H1 (cell line): ENCODE measurements around the gene SENP7. TPM values are rescaled to one million over a fixed set of nuclear protein-coding genes. Genes with fewer than 3 reads are reported as not detected.

Experiments
- CTCF ChIA-PET: fragments of 300-600 bp; sonication (Branson Sonifier 250); formaldehyde crosslinking; loops from one replicate; lab custom pipeline; 2021; ENCODE audit not compliant: partially characterized antibody; lab: Charles Lee
- POLR2A ChIA-PET: fragments of 300-600 bp; sonication (Branson Sonifier 250); formaldehyde crosslinking; loops from one replicate; lab custom pipeline; 2021; ENCODE audit warnings: inconsistent platforms; ENCODE audit not compliant: partially characterized antibody; lab: Charles Lee
- DNase-seq, 2 experiments: peaks; one replicate each; pipeline versions ENCODE4 v3.0.0 to v3.0.0-alpha.2; 2010 to 2022; ENCODE audit warnings: low spot score in 2 of 2, low read depth in 1 of 2, mixed read lengths in 1 of 2
- FAIRE-seq: peaks from 2 replicates; lab custom pipeline; 2011; peaks lifted over from hg19 to GRCh38; lab: Jason Lieb, UNC
- H2AFZ ChIP-seq: 2 replicates; pipeline ENCODE4 v1.8.1; 2012; ENCODE audit warnings: low read length, inconsistent platforms
- H2AK5ac ChIP-seq: 2 replicates; pipeline ENCODE4 v1.6.1; 2013; ENCODE audit warnings: low read depth, low read length
- H2BK120ac ChIP-seq: replicated peaks from 2 replicates; pipeline ENCODE3; 2013; ENCODE audit warnings: low read depth, low read length, inconsistent platforms
- H2BK12ac ChIP-seq: 2 replicates; pipeline ENCODE4 v1.6.1; 2013; ENCODE audit warnings: low read depth, low read length
- H2BK15ac ChIP-seq: 2 replicates; pipeline ENCODE4 v1.6.1; 2013; ENCODE audit warnings: low read length
- H2BK20ac ChIP-seq: 2 replicates; pipeline ENCODE4 v1.6.1; 2013; ENCODE audit warnings: low read length
- H2BK5ac ChIP-seq: 2 replicates; pipeline ENCODE4 v1.6.1; 2013; ENCODE audit warnings: low read depth, low read length
- H3K14ac ChIP-seq: 2 replicates; pipeline ENCODE4 v1.6.1; 2013; ENCODE audit warnings: inconsistent platforms; ENCODE audit not compliant: insufficient read length
- H3K18ac ChIP-seq: 2 replicates; pipeline ENCODE4 v1.6.1; 2013; ENCODE audit warnings: low read length; ENCODE audit errors: extremely low read depth
- H3K23ac ChIP-seq: 2 replicates; pipeline ENCODE4 v1.6.1; 2013; ENCODE audit warnings: inconsistent platforms; ENCODE audit not compliant: insufficient read length
- H3K23me2 ChIP-seq: 2 replicates; pipeline ENCODE4 v1.6.1; 2013; ENCODE audit warnings: low read depth, low read length
- H3K27ac ChIP-seq: 2 replicates; pipeline ENCODE4 v1.6.1; 2011; ENCODE audit warnings: low read depth, low read length, inconsistent platforms
- H3K27me3 ChIP-seq, 4 experiments: replicated peaks in 1 of 4; 1 replicate in 1 of 4; 2 replicates in 3 of 4; pipeline versions ENCODE4 v1.6.1 to v1.8.1; 2011 to 2013; ENCODE audit warnings: low read length in 3 of 4, mild to moderate bottlenecking in 3 of 4, inconsistent platforms in 2 of 4, mixed read lengths in 2 of 4, moderate library complexity in 1 of 4; ENCODE audit not compliant: control insufficient read depth in 3 of 4, insufficient read depth in 3 of 4; ENCODE audit errors: extremely low read depth in 1 of 4
- H3K36me3 ChIP-seq, 4 experiments: 2 replicates each; pipeline versions ENCODE4 v1.6.1 to v1.8.1; 2011 to 2013; ENCODE audit warnings: mild to moderate bottlenecking in 4 of 4, low read length in 3 of 4, moderate library complexity in 2 of 4, control low read depth in 1 of 4, inconsistent platforms in 1 of 4; ENCODE audit not compliant: insufficient read depth in 4 of 4, control insufficient read depth in 2 of 4
- H3K4ac ChIP-seq: replicated peaks from 2 replicates; pipeline ENCODE3; 2013; ENCODE audit warnings: low read length, low read depth, mixed read lengths, inconsistent platforms; ENCODE audit not compliant: insufficient read length
- H3K4me1 ChIP-seq, 4 experiments: replicated peaks in 1 of 4; 1 replicate in 1 of 4; 2 replicates in 3 of 4; pipeline versions ENCODE4 v1.6.1 to v1.8.1; 2011 to 2013; ENCODE audit warnings: low read length in 3 of 4, inconsistent platforms in 2 of 4, mixed read lengths in 1 of 4; ENCODE audit not compliant: insufficient read depth in 4 of 4, control insufficient read depth in 3 of 4
- H3K4me2 ChIP-seq, 2 experiments: 2 replicates each; pipeline versions ENCODE4 v1.6.1 to v1.8.1; 2011 to 2013; ENCODE audit warnings: low read depth in 2 of 2, low read length in 2 of 2, control low read depth in 1 of 2, inconsistent platforms in 1 of 2, mild to moderate bottlenecking in 1 of 2; ENCODE audit not compliant: insufficient read depth in 1 of 2
- H3K4me3 ChIP-seq, 4 experiments: fragments of 200-600, 300-600 bp in 1 of 4; sonication (generic), shearing (Covaris generic), sonication (Bioruptor Twin) in 1 of 4; 2 replicates each; pipeline versions ENCODE4 v1.5.1 to v1.8.1; 2011 to 2016; ENCODE audit warnings: low read length in 4 of 4, low read depth in 3 of 4, control low read depth in 2 of 4, inconsistent platforms in 2 of 4, mild to moderate bottlenecking in 2 of 4, mixed read lengths in 1 of 4, moderate library complexity in 1 of 4; ENCODE audit not compliant: insufficient read depth in 2 of 4; ENCODE audit errors: extremely low read depth in 1 of 4
- H3K56ac ChIP-seq: replicated peaks from 2 replicates; pipeline ENCODE3; 2013; ENCODE audit warnings: low read depth, mild to moderate bottlenecking, mixed read lengths, low read length, inconsistent platforms; ENCODE audit not compliant: insufficient read length
- H3K79me1 ChIP-seq: 2 replicates; pipeline ENCODE4 v1.6.1; 2013; ENCODE audit warnings: low read depth, low read length, control low read depth
- H3K79me2 ChIP-seq, 2 experiments: 2 replicates each; pipeline versions ENCODE4 v1.6.1 to v1.8.1; 2012 to 2013; ENCODE audit warnings: low read length in 2 of 2, mild to moderate bottlenecking in 2 of 2, inconsistent platforms in 1 of 2; ENCODE audit not compliant: insufficient read depth in 2 of 2, control insufficient read depth in 1 of 2
- H3K9ac ChIP-seq, 4 experiments: replicated peaks in 1 of 4; 1 replicate in 1 of 4; 2 replicates in 3 of 4; pipeline versions ENCODE4 v1.6.1 to v1.8.1; 2011 to 2013; ENCODE audit warnings: low read depth in 3 of 4, low read length in 3 of 4, control low read depth in 2 of 4, mild to moderate bottlenecking in 2 of 4, moderate library complexity in 2 of 4, inconsistent platforms in 1 of 4; ENCODE audit errors: extremely low read depth in 1 of 4
- H3K9me3 ChIP-seq, 2 experiments: 2 replicates each; pipeline versions ENCODE4 v1.6.1 to v1.8.1; 2012 to 2013; ENCODE audit warnings: mild to moderate bottlenecking in 2 of 2, moderate library complexity in 2 of 2, control low read depth in 1 of 2, inconsistent platforms in 1 of 2, low read depth in 1 of 2, low read length in 1 of 2, mixed read lengths in 1 of 2; ENCODE audit not compliant: insufficient read depth in 2 of 2
- H4K20me1 ChIP-seq, 2 experiments: replicated peaks in 1 of 2; 2 replicates each; pipeline versions ENCODE3 to v1.8.1; 2011 to 2013; ENCODE audit warnings: inconsistent platforms in 2 of 2, low read length in 2 of 2, mild to moderate bottlenecking in 1 of 2; ENCODE audit not compliant: insufficient read depth in 2 of 2, control insufficient read depth in 1 of 2
- H4K5ac ChIP-seq: 2 replicates; pipeline ENCODE4 v1.6.1; 2013; ENCODE audit warnings: low read length, low read depth, mixed read lengths, inconsistent platforms; ENCODE audit not compliant: insufficient read length
- H4K8ac ChIP-seq: 2 replicates; pipeline ENCODE4 v1.8.0; 2013; ENCODE audit warnings: mild to moderate bottlenecking, moderate library complexity, low read length, inconsistent platforms; ENCODE audit not compliant: insufficient read depth; ENCODE audit errors: extremely low read depth
- H4K91ac ChIP-seq: replicated peaks from 2 replicates; pipeline ENCODE3; 2013; ENCODE audit warnings: low read length, mixed read lengths, inconsistent platforms; ENCODE audit not compliant: insufficient read length
- E2F6 ChIP-seq: IDR thresholded peaks from 2 replicates; pipeline ENCODE4 v1.6.1; 2012; ENCODE audit warnings: inconsistent platforms
- MAFK ChIP-seq: IDR thresholded peaks from 2 replicates; pipeline ENCODE4 v1.6.1; 2012; ENCODE audit warnings: low read depth, mild to moderate bottlenecking, improper control_type of control experiment, low read length
- RFX5 ChIP-seq: IDR thresholded peaks from 2 replicates; pipeline ENCODE4 v1.6.1; 2011; ENCODE audit warnings: low read depth, low read length, improper control_type of control experiment, borderline replicate concordance
- WGBS, 2 experiments: shearing (Covaris generic) in 1 of 2; methylation state at CpG; one replicate each; pipeline versions ENCODE4 v1.1.6 to v1.1.7; 2013 to 2015; ENCODE audit warnings: low lambda C conversion rate in 2 of 2, mixed read lengths in 2 of 2, inconsistent platforms in 1 of 2, low coverage in 1 of 2, missing lambda C conversion rate in 1 of 2; ENCODE audit not compliant: insufficient replicate concordance in 2 of 2, insufficient coverage in 1 of 2, insufficient read length in 1 of 2; ENCODE audit errors: extremely low coverage in 1 of 2, missing lambda C conversion rate in 1 of 2; 5-methylcytosine and 5-hydroxymethylcytosine counted together
- polyA plus RNA-seq, 7 experiments: library from polyadenylated mRNA; depleted of rRNA in 3 of 7; stranded (reverse) in 5 of 7; unstranded in 2 of 7; fragments of >200 nt in 5 of 7; fragments of 200-250 nt in 2 of 7; gene quantifications; 1 replicate in 5 of 7; 2 replicates in 1 of 7; 4 replicates in 1 of 7; pipeline versions ENCODE4 v1.2.1 to v1.2.3, GENCODE V29; 2011 to 2013; ENCODE audit warnings: missing spikeins in 2 of 7, mixed read lengths in 2 of 7
- total RNA-seq: library from RNA; stranded (reverse); fragmentation: NEBNext Ultra II Directional; extraction: Animal tissue kit (Norgen Biotek cat#: 25700); gene quantifications from 2 replicates; pipeline ENCODE4 v1.2.1, GENCODE V29; 2021

SENP7 gene
- total and polyA plus RNA-seq, 2 of the 8 experiments (the other 6 are each of a cell fraction or from before 2014, with no cell fraction given): 2.8 to 7.8 TPM

DNA sequence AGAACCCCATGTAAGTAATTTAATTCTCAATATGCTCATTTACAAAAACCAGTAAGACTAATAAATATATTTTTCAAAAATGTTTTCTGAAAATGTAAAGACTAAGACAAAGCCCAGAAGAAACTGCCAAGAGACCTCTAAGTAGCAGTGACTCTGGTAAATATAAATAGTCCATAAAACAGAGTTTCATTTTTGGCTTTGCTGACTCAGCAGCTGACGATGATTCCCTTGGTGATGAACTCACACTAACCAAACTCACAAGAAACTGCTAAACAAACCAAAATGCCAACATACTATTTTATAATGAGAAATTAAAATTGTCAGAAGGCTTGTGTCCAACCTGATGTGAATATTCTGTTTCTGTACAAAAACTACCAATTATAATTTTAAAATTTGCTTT lies 161.2 kb downstream of the SENP7 start:
- Histone ChIP-seq H3K27ac (no peak overlapping the region), H2BK20ac (no peak overlapping the region), H2BK5ac (no peak overlapping the region), H3K9ac (no peak overlapping the region), H3K36me3 (no peaks in the 10 kb centered on the region), H4K91ac (no peak overlapping the region), H3K18ac (no peak overlapping the region), H2AFZ (no peak overlapping the region), H3K23me2 (no peaks in the 10 kb centered on the region), H3K9me3 (no peaks in the 10 kb centered on the region; a peak in 1 of 4 replicates), H3K23ac (no peak overlapping the region), H3K56ac (no peak overlapping the region), H2BK120ac (no peak overlapping the region), H3K4me2 (no peak overlapping the region), H3K14ac (no peak overlapping the region), H2AK5ac (no peak overlapping the region), H3K79me2 (no peaks in the 10 kb centered on the region), H3K4me1 (no peaks in the 10 kb centered on the region), H4K5ac (no peak overlapping the region), H3K79me1 (no peaks in the 10 kb centered on the region), H4K20me1 (no peaks in the 10 kb centered on the region), H4K8ac (no peak overlapping the region), H2BK15ac (no peak overlapping the region), H3K4ac (no peak overlapping the region), H3K4me3 (no peak overlapping the region), H3K27me3 (no peaks in the 10 kb centered on the region), H2BK12ac (no peak overlapping the region)
- ChIA-PET POLR2A (no interaction called here), CTCF (no interaction called here)
- TF ChIP-seq MAFK (peak; percentile 82), RFX5 (no peak), E2F6 (no peak)
- 90% methylated on average over 1 of the region's 1 CpG; no CpG with 5 or more reads in 1 of the 2 experiments for WGBS, 2 experiments
- DNase-seq: no peak
- no peak for FAIRE-seq
